CD4-positive, alpha-beta T cell treated with Interleukin-21 for 1 hour (primary cell): ENCODE results near the gene CD274.
A peak's percentile ranks its signal among the peaks of the same experiment; 100 is the strongest.
"Not testable (repeated sequence)": the region's sequence is repeated elsewhere in the genome, so short reads cannot be mapped to it uniquely, and the experiment has no call there.

Experiments
- DNase-seq: peaks from one replicate; pipeline ENCODE4 v3.0.0-alpha.2; 2020

CD274 gene

GRCh38 chr9:5438301-5439162 lies 11.8 kb upstream of the CD274 start:
- peak; percentile 80 for DNase-seq

GRCh38 chr9:5440426-5440825 lies 9.9 kb upstream of the CD274 start:
- no peak for DNase-seq

GRCh38 chr9:5441043-5441442 lies 9.3 kb upstream of the CD274 start:
- no peak for DNase-seq

GRCh38 chr9:5442400-5443011 lies 7.8 kb upstream of the CD274 start:
- peak; percentile 54 for DNase-seq

GRCh38 chr9:5443850-5444249 lies 6.5 kb upstream of the CD274 start:
- no peak for DNase-seq

GRCh38 chr9:5445096-5445495 lies 5.2 kb upstream of the CD274 start:
- not testable (repeated sequence) for DNase-seq

- DNase-seq = no peak
These were observed 4.5 kb upstream of the CD274 start for GRCh38 chr9:5445886-5446285.

- no peak for DNase-seq
These were observed 3.7 kb upstream of the CD274 start for GRCh38 chr9:5446451-5447236.

- DNase-seq = no peak
These were observed 3.0 kb upstream of the CD274 start for GRCh38 chr9:5447337-5447736.

- no peak for DNase-seq
These were observed 2.3 kb upstream of the CD274 start for GRCh38 chr9:5448016-5448415.

GRCh38 chr9:5448461-5449435 lies 1.6 kb upstream of the CD274 start:
- no peak for DNase-seq

GRCh38 chr9:5449521-5450358 lies 602 bp upstream of the CD274 start:
- DNase-seq = peak; percentile 20

GRCh38 chr9:5452286-5452609 lies 1.9 kb downstream of the CD274 start:
- no peak for DNase-seq

- no peak for DNase-seq
These were observed 2.7 kb downstream of the CD274 start for GRCh38 chr9:5453004-5453403.

- no peak for DNase-seq
These were observed 3.3 kb downstream of the CD274 start for GRCh38 chr9:5453673-5454072.

GRCh38 chr9:5455181-5455580 lies 4.8 kb downstream of the CD274 start:
- no peak for DNase-seq

GRCh38 chr9:5459289-5459829 lies 9.0 kb downstream of the CD274 start:
- no peak for DNase-seq

GRCh38 chr9:5460157-5460556 lies 9.8 kb downstream of the CD274 start:
- DNase-seq = no peak

GRCh38 chr9:5464831-5465330 lies 14.5 kb downstream of the CD274 start:
- DNase-seq = not testable (repeated sequence)

GRCh38 chr9:5466005-5466404 lies 15.7 kb downstream of the CD274 start:
- DNase-seq = no peak

GRCh38 chr9:5466766-5467165 lies 16.4 kb downstream of the CD274 start:
- DNase-seq = no peak
